COLO829 (cell line): Measurements from ENCODE around the gene PAMR1.

Source experiments
- DNase-seq: peaks from one replicate; pipeline ENCODE4 v3.0.0; 2012; ENCODE audit warnings: low spot score

PAMR1 gene

DNA sequence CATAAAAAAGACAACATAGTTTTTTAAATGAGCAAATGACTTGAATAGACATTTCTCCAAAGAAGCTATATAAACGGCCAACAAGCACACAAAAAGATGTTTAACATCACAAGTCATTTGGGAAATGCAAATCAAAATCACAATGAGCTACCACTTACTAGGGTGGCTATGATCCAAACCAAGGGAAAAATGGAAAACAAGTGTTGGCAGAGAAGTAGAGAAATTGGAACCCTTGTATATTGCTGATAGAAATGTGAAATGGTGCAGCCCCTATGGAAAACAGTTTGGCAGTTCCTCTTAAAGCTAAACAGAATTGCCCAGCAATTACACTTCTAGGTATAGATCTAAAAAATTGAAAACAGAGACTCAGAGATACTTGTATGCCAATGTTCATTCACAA lies 29.0 kb downstream of the PAMR1 start:
- DNase-seq = no peak

DNA sequence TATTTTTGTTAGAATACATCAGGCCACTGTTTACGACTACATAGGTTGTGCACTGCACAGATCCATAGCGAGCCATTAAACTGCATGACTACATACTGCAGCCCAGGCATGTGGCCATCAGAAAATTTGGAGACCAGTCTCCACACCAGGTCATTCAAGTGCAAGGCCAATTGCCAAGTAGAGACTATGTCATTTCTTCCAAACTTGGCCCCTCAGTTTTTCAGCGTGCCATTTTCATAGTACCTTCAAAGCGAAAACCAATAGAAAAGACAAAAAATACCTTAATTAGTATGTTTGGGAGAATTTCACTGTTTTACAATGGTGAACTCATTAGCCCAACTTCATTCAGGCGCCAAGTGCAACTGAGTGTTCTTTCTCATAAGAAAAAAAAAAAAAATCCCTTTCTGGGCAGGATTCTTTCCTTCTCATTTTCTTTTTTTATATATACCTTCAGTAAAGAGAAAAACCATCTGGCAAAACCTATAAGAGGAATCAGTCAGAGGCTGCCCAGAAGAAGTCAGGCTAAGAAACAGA lies 30.4 kb downstream of the PAMR1 start:
- no peak for DNase-seq

DNA sequence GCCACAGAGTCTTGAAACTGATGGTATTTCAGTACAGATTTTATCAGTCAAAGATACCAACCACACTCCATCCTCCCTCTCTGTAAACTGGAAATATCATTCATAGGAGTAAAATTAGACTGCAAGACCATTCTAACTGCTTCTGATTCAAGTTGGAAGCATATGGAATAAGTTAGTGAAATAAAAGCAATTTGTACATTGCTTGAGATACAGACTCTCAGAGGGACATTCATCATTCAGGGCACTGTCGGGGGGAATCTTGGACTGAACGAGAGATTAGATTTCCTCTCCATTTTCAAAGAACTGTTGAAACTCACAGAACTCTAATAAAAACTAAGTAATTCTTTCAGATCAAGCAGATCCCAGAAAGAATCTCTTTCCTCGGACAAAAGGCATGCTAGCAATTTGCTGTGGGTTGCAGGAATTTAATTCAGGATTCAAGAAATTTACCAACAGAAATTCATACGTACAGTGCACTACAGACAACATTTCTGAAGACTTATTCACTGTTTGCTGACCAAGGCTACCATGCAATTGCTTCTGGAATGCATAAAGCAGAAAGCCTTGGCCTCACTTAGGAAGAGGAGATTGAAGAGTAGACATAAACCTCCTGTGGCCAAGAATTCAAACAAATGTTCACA lies 34.1 kb downstream of the PAMR1 start:
- peak; percentile 38 for DNase-seq

DNA sequence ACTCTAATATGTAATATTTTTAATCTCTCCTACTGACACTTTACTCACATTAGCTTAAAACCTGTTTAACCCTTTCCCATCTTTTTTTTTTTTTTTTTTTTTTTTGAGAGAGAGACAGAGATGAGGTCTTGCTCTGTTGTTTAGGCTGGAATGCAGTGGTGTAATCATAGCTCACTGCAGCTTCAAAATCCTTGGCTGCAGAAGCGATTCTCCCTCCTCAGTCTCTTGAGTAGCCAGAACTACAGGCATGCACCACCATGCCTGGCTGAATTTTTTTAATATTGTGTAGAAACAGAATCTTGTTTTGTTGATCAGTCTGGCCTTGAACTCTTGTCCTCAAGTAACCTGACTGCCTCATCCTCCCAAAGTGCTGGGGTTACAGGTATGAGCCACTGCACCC lies 37.3 kb downstream of the PAMR1 start:
- DNase-seq = no peak

DNA sequence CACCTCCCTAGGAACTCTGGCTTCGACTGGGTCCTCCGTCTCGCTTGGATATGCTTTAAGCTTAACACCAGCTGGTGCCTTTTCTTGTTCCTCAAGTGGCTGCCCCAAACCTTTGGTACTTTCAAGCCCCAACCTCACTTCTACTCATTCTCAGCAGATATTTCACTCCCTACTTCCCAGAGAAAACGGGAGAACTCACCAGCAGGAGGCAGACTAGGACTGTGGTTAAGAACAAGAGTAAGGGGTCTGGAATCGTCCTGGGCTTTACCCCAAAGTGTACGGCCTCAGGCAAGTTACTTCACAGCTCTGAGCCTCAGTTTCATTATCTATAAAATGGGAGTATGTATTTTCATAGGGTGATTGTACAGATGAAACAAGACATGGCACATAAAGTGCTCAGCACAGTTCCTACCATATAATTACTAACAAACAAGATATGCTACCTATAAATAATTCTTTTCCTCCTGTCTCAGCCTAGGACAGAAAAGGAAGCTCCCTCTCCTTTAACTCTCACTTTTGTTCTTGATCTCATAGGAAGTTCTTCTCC lies 37.8 kb downstream of the PAMR1 start:
- peak; percentile 26 for DNase-seq

DNA sequence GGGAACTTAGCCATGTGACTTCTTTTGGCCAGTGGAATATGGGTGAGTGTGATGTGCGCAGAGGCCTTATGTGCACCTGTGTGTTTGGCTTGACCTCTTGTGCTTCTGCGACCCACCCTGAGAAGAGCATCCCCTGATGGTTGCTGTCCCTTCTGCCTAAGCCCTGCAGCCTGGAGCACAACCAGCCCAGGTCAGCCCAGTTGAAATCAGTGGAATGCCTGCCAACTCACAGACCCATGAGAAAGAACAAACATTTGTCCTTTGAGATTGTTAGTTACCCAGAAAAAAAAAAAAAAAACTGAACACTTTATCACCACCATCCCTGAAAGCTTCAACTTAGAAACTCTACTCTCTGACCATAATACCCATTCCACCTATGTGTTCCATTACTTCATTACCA lies 38.5 kb downstream of the PAMR1 start:
- no peak for DNase-seq

DNA sequence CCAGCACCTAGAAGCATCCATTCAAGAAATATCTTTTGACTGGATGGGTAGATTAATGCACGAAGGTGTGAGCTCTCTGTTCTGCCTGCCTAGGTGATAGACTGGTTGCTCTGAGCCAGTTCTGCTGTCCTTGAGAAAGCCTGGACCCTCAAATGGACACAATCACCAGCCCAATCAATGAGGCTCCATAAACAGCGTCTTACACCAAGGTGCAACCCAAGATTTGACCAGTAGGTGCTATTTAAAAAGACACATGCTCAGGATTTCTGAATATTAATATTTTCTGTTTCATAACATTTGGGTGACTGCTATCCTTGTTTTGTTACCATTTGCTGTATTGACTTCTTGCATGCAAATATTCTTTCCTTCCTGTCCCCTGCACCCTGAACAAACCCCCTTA lies 39.0 kb downstream of the PAMR1 start:
- DNase-seq = no peak

DNA sequence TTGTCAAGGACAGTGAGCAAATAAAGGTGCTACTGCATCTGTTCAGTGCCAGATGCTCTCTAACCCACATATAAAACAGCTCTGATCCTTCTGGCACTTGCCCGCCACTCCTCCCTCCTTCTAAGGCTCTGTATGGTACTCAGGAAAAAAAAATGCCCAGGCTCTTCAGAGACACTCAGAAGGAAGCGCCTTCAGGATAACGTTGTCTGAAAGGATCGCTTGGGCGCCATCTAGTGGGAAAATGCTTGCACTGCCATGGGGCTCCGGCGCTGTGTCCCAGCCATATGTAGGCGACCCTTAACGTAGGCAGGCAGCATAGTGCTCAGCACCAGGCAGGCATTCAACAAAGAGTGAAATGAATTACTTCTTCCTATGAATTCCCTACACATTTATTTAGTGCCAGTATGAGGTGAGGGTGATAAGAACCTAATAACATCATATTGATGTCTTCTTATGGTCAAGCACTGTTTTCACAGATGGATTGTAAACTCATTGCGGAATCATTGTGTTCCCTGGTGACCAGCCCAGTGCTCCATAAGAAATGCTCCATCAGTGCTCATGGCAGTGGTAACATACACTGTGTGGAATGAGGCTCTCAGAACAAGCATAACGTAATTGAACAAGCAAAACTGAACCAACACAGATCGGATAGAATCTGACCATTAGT lies 39.6 kb downstream of the PAMR1 start:
- DNase-seq = peak; percentile 74

DNA sequence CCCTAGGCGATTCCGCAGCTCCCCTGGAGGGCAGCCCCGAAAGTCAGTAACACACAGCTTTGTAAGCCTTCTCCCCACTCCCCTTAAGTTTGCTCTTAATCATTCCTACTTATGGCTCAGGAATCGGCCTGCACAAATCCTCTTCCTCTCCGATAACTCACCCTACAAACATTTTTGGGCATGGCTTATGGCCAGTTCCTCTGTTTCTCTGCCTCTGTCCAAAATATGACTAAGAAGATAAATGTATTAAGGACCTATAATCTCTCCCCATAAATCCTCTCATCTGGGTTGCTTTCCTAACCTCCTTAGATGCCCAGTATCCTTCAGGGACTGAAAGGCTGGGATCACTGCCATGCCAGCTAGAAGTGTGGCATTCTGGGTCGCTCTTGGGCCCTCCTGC lies 41.0 kb downstream of the PAMR1 start:
- DNase-seq = no peak

DNA sequence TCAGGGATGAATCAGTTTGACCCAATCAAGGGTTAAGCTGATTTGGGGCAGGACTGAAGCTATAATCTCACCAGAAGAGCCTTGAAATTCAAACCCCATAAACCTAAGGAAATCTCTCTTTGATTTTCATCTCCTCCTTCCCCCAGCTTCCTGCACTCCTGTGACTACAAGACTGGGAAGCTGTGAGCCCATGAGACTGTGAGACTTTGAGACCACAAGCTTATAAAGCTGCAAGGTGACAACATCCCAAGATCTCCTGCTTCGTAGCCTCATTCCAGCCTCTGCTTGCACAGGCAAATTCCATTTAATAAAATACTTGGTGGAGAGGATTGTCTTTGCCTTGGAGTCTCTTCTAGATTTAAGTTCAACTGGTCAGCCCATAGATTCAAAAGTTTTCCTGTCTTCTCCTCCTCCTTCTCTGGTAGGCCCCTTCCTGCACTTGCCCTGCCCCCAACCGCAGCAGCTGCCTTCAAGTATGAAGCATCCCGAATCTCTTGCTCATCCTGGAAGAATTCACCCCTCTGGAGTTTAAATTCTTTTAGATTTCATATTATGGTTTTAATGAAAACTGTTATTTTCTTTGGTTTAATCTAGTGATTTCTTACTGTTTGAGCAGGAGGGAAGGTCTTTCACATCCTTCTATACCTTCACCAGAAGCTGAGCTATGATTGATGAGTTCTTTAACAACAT lies 42.1 kb downstream of the PAMR1 start:
- DNase-seq = no peak

DNA sequence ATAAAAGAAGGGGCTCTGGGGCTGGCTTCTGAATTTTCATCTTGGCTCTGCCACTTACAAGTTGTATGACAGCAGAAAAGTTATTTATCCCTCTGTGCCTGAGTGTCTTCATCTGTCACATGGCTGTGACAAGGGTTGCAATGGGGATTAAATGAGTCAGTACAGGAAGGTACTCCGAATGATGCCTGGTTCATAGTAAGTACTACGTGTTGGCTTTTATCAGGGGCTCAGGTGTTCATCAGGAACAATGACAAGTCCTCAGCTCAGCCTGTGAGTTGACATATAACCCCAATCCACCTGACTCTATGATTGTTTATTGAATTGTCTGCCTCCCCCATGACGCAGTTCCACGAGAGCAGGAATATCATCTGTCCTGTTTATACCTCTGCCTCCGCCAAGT lies 45.7 kb downstream of the PAMR1 start:
- no peak for DNase-seq

DNA sequence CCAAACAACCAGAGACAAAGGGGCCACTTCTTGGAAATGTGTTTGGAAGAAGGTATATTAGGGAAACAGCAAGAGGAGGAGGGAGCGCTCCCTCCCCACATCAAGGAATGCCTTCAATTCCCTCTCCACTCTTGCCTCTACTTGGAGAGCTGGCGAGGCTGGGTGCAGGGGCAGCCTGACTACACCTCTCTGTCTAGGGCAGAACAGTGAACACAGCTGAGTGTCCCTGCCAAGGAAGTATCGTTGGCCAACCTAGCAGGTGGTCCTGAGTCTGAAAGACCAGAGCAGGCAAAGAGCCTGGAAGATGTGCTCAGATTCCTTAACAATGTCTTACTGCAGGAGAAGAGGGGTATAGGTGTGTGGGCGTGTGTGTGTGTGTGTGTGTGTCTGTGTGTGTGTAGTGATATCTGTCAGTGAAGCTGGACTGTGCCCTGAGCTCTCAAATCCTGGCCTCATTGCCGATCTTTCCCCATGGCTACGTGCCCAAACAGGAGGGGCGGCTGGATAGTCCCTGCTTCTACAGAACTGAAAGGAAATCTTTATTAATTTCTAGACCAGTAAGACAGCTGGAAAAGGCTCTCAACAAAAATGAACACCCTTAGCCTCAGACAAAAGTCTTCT lies 46.8 kb downstream of the PAMR1 start:
- DNase-seq = peak; percentile 31

DNA sequence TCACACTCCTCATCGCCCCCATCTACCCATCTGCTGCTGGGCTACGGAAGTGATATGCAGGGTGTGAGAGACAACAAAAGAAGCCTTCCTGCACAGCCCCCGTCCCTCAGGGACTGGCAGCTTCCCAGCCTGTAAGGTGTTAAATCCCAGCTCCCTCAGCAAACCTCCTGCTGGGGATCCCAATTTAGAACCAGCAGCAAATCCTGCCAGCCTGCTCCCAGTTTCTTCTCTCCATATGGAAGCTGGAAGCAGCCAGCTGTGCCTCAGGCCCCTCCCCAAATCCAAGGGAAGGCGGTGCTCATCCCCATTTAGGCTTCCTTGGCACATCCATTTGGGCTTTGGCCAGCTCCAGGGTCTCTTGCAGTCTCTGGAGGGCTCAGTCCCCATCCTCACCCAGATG lies 47.5 kb downstream of the PAMR1 start:
- DNase-seq = no peak

DNA sequence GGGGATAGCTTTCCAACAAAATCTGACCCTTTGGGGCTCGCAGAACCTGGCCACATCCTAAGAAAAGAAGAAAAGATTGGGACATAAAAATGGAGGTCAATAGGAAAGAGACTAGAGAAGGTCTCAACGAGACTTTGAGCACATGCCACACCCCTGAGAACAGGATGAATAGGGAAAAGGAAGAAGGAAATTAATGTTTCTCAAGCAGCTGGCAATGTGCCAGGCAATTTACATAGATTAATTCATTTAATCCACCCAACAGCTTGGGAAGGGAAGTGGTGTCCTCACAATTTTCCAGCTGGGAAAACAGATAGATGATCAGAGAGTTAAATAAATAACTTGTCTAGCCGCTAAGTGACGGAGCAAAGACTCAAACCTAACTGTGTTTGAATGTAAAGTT lies 50.7 kb downstream of the PAMR1 start:
- no peak for DNase-seq

DNA sequence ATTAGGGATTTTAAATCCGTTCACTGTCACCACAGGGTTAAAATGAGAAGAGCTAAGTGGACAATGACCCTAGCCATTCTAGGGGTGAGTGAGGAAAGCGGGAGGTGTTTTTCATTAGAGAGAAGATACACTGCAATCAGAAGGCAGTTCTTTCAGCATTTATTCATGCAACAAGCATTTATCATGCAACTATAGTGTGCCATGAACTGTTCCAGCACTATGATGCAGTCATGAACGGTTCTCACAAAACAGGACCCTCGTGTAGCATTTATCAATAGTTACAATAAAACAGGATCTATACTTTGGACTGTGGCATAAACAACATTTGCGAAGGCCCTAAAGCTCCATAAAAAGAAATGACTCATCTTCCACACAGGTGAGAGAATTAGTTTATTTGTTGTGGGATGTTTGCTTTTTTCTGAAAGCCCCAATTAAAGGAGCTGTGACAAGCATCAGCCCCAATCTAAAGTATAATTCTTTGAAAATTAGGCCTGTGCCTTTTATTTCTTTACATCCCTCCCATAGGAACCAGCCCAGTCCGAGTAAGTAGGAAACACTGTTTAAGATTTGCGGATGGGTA lies 51.5 kb downstream of the PAMR1 start:
- DNase-seq = no peak

DNA sequence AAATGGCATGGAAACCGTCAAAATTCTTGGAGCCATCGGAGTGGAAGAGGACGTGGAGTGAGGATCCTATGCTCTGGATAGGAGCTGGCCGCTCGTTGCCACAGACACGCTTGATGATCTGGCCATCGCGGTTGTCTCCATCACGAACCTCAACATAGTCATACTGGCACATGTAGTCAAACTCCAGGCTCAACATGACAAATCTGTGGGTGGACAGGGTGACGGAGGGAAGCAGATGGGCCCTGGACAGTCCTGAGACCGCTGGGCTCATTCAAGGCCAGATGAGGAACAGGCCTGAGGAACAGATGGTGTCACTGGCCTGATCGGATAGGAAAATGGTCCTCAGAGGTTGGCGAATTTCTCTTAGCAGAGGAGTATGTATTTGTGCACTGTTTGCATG lies 54.8 kb downstream of the PAMR1 start:
- no peak for DNase-seq

DNA sequence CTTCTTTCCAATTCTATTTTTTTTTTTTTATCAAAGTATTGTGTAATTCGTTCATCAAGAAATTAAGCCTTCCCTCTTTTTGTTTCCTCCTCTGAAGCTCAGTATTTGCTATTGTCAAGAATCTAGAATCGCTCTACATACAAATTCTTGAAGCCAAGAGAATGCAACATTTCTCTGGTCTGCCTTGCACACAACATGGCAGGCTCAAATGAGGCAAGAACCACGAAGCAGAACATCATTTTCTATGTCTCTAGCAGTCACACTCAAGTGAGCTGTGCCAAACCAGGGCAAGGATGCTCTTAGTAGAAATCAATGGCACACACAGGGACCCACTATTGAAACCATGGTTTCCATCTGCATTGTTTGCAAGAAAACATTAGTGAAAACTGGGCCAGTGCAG lies 59.4 kb downstream of the PAMR1 start:
- DNase-seq = no peak

DNA sequence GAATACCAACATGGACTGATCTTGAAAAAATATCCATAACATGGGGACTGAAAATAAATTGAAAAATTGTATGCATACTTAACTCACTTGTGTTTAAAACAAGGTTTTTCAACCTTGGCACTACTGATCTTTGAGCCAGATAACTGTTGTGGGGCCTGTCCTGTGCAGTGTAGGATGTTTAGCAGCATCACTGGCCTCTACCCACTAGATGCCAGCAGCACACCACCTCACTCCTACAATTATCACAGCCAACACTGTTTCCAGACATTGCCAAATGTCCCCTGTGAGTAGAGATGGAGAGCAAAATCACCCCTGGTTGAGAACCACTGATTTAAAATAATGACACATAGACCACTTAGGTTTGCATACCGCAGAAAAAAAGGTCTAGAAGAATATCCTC lies 61.1 kb downstream of the PAMR1 start:
- no peak for DNase-seq

DNA sequence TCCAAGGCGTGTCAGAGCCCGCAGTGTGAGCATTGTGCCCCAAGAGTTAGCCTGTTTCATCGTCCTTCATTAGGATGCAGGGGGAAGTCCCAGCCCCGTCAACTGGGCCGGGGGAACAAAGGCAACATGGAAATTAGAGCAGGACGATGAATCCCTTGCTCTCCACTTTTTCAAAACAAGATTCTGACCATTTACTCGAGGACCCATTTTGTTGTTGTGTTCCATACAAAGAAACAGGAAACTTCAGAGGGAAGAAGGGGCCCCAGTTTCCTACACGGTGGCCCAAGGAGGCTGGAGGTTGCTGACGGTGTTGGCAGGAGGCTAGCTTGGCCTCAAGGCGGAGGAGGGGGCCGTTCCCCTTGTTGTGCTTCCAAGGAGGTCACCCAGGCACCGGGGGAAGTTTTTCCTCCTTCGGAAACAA lies 62.1 kb downstream of the PAMR1 start:
- no peak for DNase-seq

DNA sequence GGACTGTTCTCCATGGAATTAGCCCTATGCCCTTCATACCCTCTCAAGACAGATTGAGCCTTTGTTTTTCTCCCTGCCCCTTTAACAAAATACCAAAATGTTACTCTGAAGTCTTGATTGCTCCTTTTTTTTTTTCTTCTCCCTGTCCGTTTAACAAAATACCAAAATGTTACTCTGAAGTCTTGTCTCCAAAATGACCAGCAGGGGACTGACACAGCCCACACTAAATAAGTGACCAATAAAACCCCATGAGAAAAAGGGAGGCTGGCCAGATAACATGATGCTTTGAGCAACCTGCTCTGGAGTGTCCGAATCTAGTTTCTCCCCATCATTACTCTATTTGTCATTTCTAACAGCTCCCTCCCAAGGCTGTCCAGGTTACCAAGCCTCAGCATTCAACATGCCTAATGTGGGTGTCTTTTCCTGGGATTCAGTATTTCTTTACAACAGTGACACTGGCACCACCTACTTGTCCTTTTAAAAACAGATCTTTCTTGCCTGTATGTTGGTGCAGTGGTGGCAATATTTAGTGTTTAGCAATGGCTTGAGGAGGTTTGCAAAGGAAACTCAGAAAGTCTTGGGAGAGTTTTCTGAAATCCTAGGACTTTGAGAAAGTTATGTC lies 63.4 kb downstream of the PAMR1 start:
- DNase-seq = no peak

DNA sequence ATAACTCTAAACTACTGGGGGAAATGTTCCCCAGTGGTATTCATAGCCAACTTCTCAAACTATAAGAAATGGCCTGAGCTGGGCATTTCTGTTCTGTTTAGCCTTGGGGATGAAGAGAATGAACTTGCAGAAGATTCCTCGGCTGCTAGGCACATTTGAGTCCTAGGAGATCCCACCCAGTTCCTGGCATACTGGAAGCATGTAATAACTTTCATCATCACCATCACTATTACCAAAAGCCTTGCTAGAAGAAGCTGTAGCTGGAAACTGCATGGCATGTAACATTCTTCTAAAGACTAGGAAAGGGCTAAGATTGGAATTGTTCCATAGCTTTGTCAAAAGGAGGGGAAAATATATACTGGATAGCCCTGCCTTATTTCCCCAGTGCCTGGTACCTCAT lies 65.9 kb downstream of the PAMR1 start:
- DNase-seq = no peak

DNA sequence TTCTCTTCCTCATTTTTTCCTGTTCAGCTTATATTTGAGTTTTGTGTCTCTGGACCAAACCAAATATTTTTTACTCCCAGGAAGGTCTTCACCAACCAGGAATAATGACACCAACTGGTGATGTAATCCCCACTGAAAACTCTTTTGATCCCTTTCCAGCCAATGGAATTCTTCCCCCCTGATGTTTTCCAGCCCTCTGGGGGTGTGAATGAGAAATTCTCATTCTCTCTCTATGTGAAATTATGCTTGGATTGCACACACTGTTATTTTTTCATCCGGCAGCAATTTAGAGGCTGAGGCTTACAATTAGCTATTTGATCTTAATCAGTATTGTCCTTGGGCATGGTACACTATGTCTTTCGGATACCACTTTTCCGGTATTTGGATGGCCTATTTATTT lies 66.6 kb downstream of the PAMR1 start:
- no peak for DNase-seq
